K562 (cell line): ENCODE measurements around the gene EPN3. TPM values are rescaled to one million over a fixed set of nuclear protein-coding genes. Genes with fewer than 3 reads are reported as not detected.

Experiments used
- ATF1 ChIP-seq, 2 experiments: fragments of 450-650 bp in 1 of 2; IDR thresholded peaks; 2 replicates each; pipeline ENCODE4 v1.6.1; 2016; ENCODE audit warnings: missing compliant biosample characterization in 1 of 2, missing genetic modification characterization in 1 of 2
- CXXC5 ChIP-seq: fragments of 250-450 bp; sonication (Bioruptor Pico); IDR thresholded peaks from 2 replicates; pipeline ENCODE4 v1.8.0; 2022; ENCODE audit warnings: inconsistent platforms, mild to moderate bottlenecking, moderate library complexity
- HNRNPH1 ChIP-seq: fragments of 200-400 bp; formaldehyde crosslinking; optimal IDR thresholded peaks from 2 replicates; pipeline ENCODE3; 2017; ENCODE audit warnings: low read depth, mild to moderate bottlenecking, low read length, moderate library complexity
- KLF13 ChIP-seq: fragments of 450-650 bp; IDR thresholded peaks from 2 replicates; pipeline ENCODE4 v1.6.1; 2016; ENCODE audit warnings: missing genetic modification characterization, low read depth, mild to moderate bottlenecking, missing compliant biosample characterization, moderate library complexity, borderline replicate concordance
- LARP7 ChIP-seq: fragments of 450-650 bp; IDR thresholded peaks from 2 replicates; pipeline ENCODE4 v1.6.1; 2016
- NR2C2 ChIP-seq, 2 experiments: fragments of 200-800 bp in 1 of 2; sonication (Bioruptor generic) in 1 of 2; sonication (generic) in 1 of 2; formaldehyde crosslinking in 1 of 2; IDR thresholded peaks; 2 replicates each; pipeline versions ENCODE4 v1.6.1 to v1.8.0; 2016 to 2022; ENCODE audit warnings: mild to moderate bottlenecking in 1 of 2, missing compliant biosample characterization in 1 of 2, missing genetic modification characterization in 1 of 2, missing genetic modification reagents in 1 of 2
- POLR2B ChIP-seq: fragments of 450-650 bp; IDR thresholded peaks from 2 replicates; pipeline ENCODE4 v1.6.1; 2018; ENCODE audit warnings: low read depth; ENCODE audit not compliant: partially characterized antibody
- UBTF ChIP-seq, 2 experiments: IDR thresholded peaks; 2 replicates each; pipeline ENCODE4 v1.6.1; 2012; ENCODE audit warnings: improper control_type of control experiment in 2 of 2, low read depth in 2 of 2, low read length in 2 of 2, borderline replicate concordance in 1 of 2
- polyA plus RNA-seq, 8 experiments: library from polyadenylated mRNA; depleted of rRNA in 4 of 8; stranded (reverse) in 5 of 8; unstranded in 3 of 8; fragments of >200 nt; fragmentation: Nextera tagmentation in 2 of 8; fragmentation: Illumina TruSeq in 1 of 8; extraction: Ambion mirVana in 2 of 8; extraction: Trizol in 1 of 8; gene quantifications; 2 replicates each; pipeline versions ENCODE4 v1.2.1 to v1.2.3, GENCODE V29; 2011 to 2014; ENCODE audit warnings: inconsistent platforms in 1 of 8, missing spikeins in 1 of 8
- total RNA-seq, 7 experiments: library from RNA; depleted of rRNA in 6 of 7; stranded (reverse); fragments of >200 nt in 6 of 7; fragmentation: Illumina TruSeq in 2 of 7; extraction: Trizol in 2 of 7; gene quantifications; 2 replicates each; pipeline versions ENCODE4 v1.2.1 to v1.2.3, GENCODE V29; 2011 to 2021; ENCODE audit warnings: low replicate concordance in 1 of 7
- TF ChIP-seq, protein P1 (sequence below): sonication (generic); formaldehyde crosslinking; IDR thresholded peaks from 2 replicates; pipeline ENCODE4 v1.8.0; 2022; ENCODE audit warnings: missing genetic modification reagents, mild to moderate bottlenecking, moderate library complexity, borderline replicate concordance
- TF ChIP-seq, protein P2 (sequence below): sonication (generic); formaldehyde crosslinking; IDR thresholded peaks from 2 replicates; pipeline ENCODE4 v1.8.0; 2022; ENCODE audit warnings: mild to moderate bottlenecking, missing genetic modification reagents
- TF ChIP-seq, protein P3 (sequence below): sonication (generic); formaldehyde crosslinking; IDR thresholded peaks from 2 replicates; pipeline ENCODE4 v1.8.1; 2023; ENCODE audit warnings: missing genetic modification reagents, mild to moderate bottlenecking, borderline replicate concordance

The EPN3 gene
- total and polyA plus RNA-seq, 9 of the 15 experiments (the other 6 are each of a cell fraction or from before 2014, with no cell fraction given), result 0.16 TPM; not detected in 8

DNA sequence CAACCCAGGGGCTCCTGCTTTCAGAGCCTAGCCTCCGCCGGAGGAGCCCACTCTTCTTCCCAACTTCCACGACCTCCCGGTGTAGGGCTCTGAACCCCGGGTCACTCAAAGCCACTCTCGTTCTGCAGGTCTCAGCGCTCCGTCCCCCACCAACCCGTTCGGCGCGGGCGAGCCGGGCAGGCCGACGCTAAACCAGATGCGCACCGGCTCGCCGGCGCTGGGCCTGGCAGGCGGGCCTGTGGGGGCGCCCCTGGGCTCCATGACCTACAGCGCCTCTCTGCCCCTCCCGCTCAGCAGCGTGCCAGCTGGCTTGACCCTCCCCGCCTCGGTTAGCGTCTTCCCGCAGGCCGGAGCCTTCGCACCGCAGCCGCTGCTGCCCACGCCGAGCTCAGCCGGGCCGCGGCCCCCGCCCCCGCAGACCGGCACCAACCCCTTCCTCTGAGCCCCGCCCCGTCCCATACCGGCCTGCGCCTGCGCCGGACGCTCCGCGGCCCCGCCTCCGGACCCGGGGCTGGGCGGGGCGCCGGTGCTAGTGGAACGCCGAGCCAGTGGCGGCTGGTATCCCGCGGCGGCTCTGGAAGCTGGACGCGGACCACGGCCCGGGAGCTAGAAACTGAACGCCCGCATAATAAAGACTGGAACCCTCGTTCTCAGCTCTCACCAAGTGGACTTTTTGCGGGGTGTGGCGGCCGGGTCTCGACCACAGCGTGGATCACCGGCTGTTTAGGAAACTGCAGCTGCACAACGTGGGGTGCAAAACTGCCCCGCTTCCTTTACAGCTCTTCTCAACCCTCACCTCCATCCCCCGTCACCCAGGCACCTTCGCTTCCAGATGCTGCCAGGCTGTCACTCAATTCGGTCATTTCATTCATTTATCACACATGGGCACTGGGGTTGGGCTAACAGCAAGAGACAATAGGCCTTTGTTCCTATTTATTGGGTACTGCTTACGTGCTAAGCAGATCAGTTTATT is 9.5 kb downstream of the EPN3 start (continued):
- TF ChIP-seq, protein P1, sequence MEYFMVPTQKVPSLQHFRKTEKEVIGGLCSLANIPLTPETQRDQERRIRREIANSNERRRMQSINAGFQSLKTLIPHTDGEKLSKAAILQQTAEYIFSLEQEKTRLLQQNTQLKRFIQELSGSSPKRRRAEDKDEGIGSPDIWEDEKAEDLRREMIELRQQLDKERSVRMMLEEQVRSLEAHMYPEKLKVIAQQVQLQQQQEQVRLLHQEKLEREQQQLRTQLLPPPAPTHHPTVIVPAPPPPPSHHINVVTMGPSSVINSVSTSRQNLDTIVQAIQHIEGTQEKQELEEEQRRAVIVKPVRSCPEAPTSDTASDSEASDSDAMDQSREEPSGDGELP, result peak; percentile 86
- TF ChIP-seq CXXC5 (CRISPR knock-in tag) (peak; percentile 82), UBTF (IDR thresholded peaks at IDR 0.05; ENCODE audit: borderline replicate concordance in 1 of 2, low read depth in 2 of 2, low read length in 2 of 2) (0 out of 4 replicates have a peak, but pooled peaks of 1 of the 2 experiments have one; percentile 19), ATF1 (CRISPR knock-in tag; IDR thresholded peaks at IDR 0.05) (no peak), ATF1 (tag; IDR thresholded peaks at IDR 0.05) (peak; percentile 36; the same call in 1 of the 2 replicates), HNRNPH1 (no peak), LARP7 (no peak), NR2C2 (CRISPR knock-in tag; IDR thresholded peaks at IDR 0.05) (no peak), NR2C2 (tag; IDR thresholded peaks at IDR 0.05) (no peak; the same call in 1 of the 2 replicates), KLF13 (tag) (0 out of 2 replicates have a peak, but pooled peaks have one; percentile 11), POLR2B (no peak)
- TF ChIP-seq, protein P2, sequence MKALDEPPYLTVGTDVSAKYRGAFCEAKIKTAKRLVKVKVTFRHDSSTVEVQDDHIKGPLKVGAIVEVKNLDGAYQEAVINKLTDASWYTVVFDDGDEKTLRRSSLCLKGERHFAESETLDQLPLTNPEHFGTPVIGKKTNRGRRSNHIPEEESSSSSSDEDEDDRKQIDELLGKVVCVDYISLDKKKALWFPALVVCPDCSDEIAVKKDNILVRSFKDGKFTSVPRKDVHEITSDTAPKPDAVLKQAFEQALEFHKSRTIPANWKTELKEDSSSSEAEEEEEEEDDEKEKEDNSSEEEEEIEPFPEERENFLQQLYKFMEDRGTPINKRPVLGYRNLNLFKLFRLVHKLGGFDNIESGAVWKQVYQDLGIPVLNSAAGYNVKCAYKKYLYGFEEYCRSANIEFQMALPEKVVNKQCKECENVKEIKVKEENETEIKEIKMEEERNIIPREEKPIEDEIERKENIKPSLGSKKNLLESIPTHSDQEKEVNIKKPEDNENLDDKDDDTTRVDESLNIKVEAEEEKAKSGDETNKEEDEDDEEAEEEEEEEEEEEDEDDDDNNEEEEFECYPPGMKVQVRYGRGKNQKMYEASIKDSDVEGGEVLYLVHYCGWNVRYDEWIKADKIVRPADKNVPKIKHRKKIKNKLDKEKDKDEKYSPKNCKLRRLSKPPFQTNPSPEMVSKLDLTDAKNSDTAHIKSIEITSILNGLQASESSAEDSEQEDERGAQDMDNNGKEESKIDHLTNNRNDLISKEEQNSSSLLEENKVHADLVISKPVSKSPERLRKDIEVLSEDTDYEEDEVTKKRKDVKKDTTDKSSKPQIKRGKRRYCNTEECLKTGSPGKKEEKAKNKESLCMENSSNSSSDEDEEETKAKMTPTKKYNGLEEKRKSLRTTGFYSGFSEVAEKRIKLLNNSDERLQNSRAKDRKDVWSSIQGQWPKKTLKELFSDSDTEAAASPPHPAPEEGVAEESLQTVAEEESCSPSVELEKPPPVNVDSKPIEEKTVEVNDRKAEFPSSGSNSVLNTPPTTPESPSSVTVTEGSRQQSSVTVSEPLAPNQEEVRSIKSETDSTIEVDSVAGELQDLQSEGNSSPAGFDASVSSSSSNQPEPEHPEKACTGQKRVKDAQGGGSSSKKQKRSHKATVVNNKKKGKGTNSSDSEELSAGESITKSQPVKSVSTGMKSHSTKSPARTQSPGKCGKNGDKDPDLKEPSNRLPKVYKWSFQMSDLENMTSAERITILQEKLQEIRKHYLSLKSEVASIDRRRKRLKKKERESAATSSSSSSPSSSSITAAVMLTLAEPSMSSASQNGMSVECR (CRISPR knock-in tag), result peak; percentile 93
- TF ChIP-seq, protein P3, sequence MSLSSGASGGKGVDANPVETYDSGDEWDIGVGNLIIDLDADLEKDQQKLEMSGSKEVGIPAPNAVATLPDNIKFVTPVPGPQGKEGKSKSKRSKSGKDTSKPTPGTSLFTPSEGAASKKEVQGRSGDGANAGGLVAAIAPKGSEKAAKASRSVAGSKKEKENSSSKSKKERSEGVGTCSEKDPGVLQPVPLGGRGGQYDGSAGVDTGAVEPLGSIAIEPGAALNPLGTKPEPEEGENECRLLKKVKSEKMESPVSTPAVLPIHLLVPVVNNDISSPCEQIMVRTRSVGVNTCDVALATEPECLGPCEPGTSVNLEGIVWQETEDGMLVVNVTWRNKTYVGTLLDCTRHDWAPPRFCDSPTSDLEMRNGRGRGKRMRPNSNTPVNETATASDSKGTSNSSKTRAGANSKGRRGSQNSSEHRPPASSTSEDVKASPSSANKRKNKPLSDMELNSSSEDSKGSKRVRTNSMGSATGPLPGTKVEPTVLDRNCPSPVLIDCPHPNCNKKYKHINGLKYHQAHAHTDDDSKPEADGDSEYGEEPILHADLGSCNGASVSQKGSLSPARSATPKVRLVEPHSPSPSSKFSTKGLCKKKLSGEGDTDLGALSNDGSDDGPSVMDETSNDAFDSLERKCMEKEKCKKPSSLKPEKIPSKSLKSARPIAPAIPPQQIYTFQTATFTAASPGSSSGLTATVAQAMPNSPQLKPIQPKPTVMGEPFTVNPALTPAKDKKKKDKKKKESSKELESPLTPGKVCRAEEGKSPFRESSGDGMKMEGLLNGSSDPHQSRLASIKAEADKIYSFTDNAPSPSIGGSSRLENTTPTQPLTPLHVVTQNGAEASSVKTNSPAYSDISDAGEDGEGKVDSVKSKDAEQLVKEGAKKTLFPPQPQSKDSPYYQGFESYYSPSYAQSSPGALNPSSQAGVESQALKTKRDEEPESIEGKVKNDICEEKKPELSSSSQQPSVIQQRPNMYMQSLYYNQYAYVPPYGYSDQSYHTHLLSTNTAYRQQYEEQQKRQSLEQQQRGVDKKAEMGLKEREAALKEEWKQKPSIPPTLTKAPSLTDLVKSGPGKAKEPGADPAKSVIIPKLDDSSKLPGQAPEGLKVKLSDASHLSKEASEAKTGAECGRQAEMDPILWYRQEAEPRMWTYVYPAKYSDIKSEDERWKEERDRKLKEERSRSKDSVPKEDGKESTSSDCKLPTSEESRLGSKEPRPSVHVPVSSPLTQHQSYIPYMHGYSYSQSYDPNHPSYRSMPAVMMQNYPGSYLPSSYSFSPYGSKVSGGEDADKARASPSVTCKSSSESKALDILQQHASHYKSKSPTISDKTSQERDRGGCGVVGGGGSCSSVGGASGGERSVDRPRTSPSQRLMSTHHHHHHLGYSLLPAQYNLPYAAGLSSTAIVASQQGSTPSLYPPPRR (CRISPR knock-in tag), result no peak
